Chondrocyte (in vitro differentiated cells): ENCODE data around the gene ELMO1. TPM values are rescaled to one million over a fixed set of nuclear protein-coding genes. Genes with fewer than 3 reads are reported as not detected.
A peak's percentile ranks its signal among the peaks of the same experiment; 100 is the strongest.

ENCODE experiments used
- DNase-seq: peaks from one replicate; pipeline ENCODE4 v3.0.0; 2021; ENCODE audit warnings: mixed read lengths, low spot score
- H3K27ac Mint-ChIP-seq: one replicate; pipeline ENCODE4 v1.8.0; 2021; ENCODE audit warnings: mild to moderate bottlenecking, moderate library complexity, mixed read lengths; ENCODE audit not compliant: unreplicated experiment
- H3K27me3 Mint-ChIP-seq: 2 replicates; pipeline ENCODE4 v1.8.0; 2021; ENCODE audit warnings: low read depth, mixed read lengths
- H3K36me3 Mint-ChIP-seq: 2 replicates; pipeline ENCODE4 v1.8.0; 2021; ENCODE audit warnings: low read depth, mixed read lengths
- H3K4me1 Mint-ChIP-seq: 2 replicates; pipeline ENCODE4 v1.8.0; 2021; ENCODE audit warnings: low read depth, mild to moderate bottlenecking, mixed read lengths
- H3K4me3 Mint-ChIP-seq: one replicate; pipeline ENCODE4 v1.8.0; 2021; ENCODE audit warnings: mild to moderate bottlenecking, moderate library complexity, mixed read lengths; ENCODE audit not compliant: unreplicated experiment
- H3K9me3 Mint-ChIP-seq: 2 replicates; pipeline ENCODE4 v1.8.0; 2021; ENCODE audit warnings: low read depth, mixed read lengths
- CTCF ChIP-seq: fragments of 200-600 bp; sonication (generic); IDR thresholded peaks from 2 replicates; pipeline ENCODE4 v1.5.0; 2021; ENCODE audit warnings: antibody characterized with exemption, mild to moderate bottlenecking, moderate library complexity
- total RNA-seq: library from RNA; stranded (reverse); gene quantifications from 3 replicates; pipeline ENCODE4 v1.2.1, GENCODE V29; 2021

Gene ELMO1
- total RNA-seq, 1 donor from 2014 or later: 0.42 TPM

DNA sequence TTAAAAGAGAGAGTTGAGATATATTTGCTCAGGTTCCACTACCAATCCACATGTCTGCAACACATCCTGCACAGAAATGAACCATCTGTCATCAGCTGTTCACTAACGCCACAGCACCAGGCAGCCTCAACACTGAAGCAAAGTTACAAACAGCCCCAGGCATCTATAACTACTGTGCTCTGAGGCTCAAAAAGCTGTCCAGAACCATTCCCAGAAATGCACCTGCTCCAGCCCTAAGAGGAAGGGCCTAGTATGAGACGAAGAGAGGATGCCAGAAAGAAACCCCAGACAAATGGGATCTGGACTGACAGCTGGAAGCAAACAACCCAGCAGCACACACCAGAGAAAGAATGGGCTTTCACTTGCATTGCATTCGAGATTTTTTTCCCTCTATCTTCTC, 159.3 kb downstream of the ELMO1 start:
- H3K9me3 Mint-ChIP-seq: no peaks in the 10 kb centered on the region
- no peaks in the 10 kb centered on the region for H3K27me3 Mint-ChIP-seq
- no peak overlapping the region for H3K4me3 Mint-ChIP-seq
- no peaks in the 10 kb centered on the region for H3K4me1 Mint-ChIP-seq
- H3K36me3 Mint-ChIP-seq: no peaks in the 10 kb centered on the region
- no peak for TF ChIP-seq CTCF
- H3K27ac Mint-ChIP-seq: no peak overlapping the region
- no peak for DNase-seq

DNA sequence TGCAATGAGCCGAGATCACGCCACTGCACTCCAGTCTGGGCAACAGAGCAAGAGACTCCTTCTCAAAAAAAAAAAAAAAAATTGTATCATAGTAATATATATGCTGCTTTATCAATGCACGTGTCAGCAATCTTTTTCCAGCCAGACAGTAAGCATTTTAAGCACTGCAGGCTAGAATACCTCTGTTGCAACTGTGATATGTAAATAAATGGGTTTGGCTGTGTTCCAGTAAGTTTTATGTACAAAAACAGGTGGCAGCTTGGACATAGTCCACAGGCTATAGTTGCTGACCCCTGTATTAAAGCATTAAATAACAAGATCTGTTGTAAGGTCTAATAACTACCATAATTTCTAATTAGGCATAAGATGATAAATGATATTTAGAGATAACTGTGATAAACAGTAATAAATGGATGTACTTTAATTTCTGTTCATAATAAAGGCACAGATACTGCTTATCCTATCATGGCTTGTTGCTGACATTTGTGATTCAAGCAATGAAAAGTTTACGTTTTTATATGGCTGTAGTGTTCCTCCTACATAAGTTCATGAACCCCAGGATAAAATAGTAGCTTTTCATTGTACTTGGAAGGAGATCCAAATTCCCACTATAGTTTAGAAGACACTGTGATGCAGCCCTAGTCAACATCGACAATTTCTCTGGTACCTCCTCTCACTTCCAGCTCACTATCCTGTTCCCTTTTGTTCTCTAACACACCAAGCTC, 161.4 kb downstream of the ELMO1 start:
- H3K27me3 Mint-ChIP-seq: no peaks in the 10 kb centered on the region
- no peaks in the 10 kb centered on the region for H3K4me1 Mint-ChIP-seq
- DNase-seq: no peak
- H3K36me3 Mint-ChIP-seq: no peaks in the 10 kb centered on the region
- H3K4me3 Mint-ChIP-seq: no peak overlapping the region
- no peak for TF ChIP-seq CTCF
- no peaks in the 10 kb centered on the region for H3K9me3 Mint-ChIP-seq
- H3K27ac Mint-ChIP-seq: no peak overlapping the region

- TF ChIP-seq CTCF: no peak
- Mint-ChIP-seq H3K9me3 (no peaks in the 10 kb centered on the region), H3K4me3 (no peak overlapping the region), H3K27ac (no peak overlapping the region), H3K4me1 (no peaks in the 10 kb centered on the region), H3K36me3 (no peaks in the 10 kb centered on the region), H3K27me3 (peaks cover 4% of the 10 kb centered on the region)
- DNase-seq: no peak
Measured at GRCh38 chr7:37286454-37286832, 162.2 kb downstream of the ELMO1 start.

DNA sequence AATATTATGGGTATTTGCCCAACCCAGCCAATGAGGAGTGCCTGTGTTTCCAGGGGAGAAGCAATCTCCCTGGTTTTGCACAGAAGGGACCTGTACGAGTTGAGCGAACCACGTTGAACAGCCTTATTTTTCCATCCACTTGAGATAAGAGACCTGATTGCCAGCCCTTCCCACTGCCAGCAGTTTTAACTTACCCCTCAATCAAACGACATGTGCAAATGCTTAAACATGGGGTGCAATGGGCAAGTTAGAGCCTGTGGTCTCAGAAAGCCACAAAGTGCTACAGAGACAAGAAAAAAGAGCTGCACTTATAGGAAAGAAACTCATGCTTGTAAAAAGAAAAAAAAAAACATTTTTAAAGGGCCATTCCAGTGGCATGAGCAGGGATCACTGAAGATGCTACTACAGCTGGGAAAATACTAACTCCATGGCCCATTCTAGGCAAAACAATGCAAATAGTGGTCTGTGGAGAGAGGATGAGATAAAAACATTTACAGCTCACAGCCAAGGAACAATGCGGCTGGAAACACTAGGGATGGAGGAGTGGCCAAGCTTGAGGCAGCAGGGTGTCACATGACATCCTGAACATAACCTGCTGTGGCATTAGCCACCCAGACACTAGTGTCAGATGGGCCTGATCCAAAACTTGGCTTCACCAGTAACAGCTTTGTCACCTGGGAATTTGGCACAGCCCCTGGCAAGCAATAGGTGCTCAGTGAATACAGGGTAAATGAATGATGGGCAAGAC, 162.8 kb downstream of the ELMO1 start:
- Mint-ChIP-seq H3K36me3 (no peaks in the 10 kb centered on the region), H3K9me3 (no peaks in the 10 kb centered on the region), H3K4me1 (no peaks in the 10 kb centered on the region), H3K27me3 (peaks cover 4% of the 10 kb centered on the region), H3K27ac (no peak overlapping the region), H3K4me3 (no peak overlapping the region)
- no peak for DNase-seq
- no peak for TF ChIP-seq CTCF

- Mint-ChIP-seq H3K27me3 (peaks cover 4% of the 10 kb centered on the region), H3K27ac (no peak overlapping the region), H3K9me3 (peaks cover 2% of the 10 kb centered on the region), H3K4me1 (no peaks in the 10 kb centered on the region), H3K36me3 (no peaks in the 10 kb centered on the region), H3K4me3 (no peak overlapping the region)
- DNase-seq: no peak
- TF ChIP-seq CTCF: peak; percentile 79
Measured at GRCh38 chr7:37284805-37285231, 163.8 kb downstream of the ELMO1 start.
